ENCODE data around the gene MACF1.
"Not testable (repeated sequence)": the region's sequence is repeated elsewhere in the genome, so short reads cannot be mapped to it uniquely, and the experiment has no call there.

The MACF1 gene

DNA sequence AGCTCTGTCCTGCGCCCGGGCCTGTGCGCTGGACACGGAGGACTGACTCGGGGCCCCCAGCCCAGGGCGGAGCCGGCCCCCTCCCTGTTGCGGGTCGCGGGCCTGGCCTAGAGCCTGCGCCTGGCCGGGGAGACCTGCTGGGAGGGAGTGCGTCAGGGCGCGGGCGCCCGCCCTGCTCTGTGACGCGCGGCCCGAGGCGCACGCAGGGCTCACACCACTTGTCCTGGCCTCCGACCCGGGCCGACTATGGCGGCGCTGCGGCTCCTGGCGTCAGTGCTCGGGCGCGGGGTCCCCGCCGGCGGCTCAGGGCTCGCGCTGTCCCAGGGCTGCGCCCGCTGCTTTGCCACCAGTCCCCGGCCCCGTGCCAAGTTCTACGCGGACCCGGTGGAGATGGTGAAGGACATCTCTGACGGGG is 310.2 kb downstream of the MACF1 start:
- not testable (repeated sequence) for DNase-seq (ENCODE audit: low read depth)

DNA sequence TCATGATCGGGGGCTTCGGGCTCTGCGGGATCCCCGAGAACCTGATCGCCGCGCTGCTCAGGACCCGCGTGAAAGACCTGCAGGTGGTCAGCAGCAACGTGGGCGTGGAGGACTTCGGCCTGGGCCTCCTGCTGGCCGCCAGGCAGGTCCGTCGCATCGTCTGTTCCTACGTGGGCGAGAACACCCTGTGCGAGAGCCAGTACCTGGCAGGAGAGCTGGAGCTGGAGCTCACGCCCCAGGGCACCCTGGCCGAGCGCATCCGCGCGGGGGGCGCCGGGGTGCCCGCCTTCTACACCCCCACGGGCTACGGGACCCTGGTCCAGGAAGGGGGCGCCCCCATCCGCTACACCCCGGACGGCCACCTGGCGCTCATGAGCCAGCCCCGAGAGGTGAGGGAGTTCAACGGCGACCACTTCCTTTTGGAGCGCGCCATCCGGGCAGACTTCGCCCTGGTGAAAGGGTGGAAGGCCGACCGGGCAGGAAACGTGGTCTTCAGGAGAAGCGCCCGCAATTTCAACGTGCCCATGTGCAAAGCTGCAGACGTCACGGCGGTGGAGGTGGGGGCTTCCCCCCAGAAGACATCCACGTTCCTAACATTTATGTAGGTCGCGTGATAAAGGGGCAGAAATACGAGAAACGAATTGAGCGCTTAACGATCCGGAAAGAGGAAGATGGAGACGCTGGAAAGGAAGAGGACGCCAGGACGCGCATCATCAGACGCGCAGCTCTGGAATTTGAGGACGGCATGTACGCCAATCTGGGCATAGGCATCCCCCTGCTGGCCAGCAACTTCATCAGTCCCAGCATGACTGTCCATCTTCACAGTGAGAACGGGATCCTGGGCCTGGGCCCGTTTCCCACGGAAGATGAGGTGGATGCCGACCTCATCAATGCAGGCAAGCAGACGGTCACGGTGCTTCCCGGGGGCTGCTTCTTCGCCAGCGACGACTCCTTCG is 310.9 kb downstream of the MACF1 start:
- DNase-seq (ENCODE audit: low read depth) = not testable (repeated sequence)

DNA sequence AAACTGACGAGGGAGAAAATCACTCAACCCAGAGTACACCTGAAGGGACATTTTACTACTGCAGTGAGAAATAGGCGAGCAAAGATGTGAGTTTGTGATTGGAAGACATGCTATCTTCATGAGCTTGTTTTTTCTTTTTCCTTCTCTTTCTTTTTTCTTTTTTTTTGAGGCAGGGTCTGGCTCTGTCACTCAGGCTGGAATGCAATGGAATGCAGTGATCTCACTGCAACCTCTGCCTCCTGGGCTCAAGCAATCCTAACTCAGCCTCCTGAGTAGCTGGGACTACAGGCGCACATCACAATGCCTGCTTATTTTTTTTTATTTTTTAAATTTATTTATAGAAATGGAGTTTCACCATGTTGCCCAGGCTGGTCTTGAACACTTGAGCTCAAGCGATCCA is 312.3 kb downstream of the MACF1 start:
- not testable (repeated sequence) for DNase-seq (ENCODE audit: low read depth)

DNA sequence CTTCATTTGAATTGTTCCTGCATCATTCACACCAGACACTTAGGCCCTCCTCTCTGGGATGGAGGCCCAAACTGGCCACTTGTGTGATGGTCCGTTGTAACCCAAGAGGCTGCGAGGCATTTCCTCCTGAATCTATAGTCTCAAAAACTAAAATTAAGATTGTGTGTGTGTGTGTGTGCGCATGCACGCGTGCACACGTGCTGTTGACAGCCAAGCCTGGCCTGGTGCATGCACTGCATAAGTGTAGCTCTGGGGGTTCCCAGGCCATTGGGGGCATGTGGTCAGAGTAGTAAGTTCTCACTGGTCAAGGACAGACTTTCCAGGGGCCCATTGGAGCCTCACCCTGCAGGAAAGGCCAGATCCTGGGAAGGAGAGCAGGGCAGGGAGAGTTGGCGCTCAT is 313.4 kb downstream of the MACF1 start:
- DNase-seq (ENCODE audit: low read depth) = not testable (repeated sequence)

DNA sequence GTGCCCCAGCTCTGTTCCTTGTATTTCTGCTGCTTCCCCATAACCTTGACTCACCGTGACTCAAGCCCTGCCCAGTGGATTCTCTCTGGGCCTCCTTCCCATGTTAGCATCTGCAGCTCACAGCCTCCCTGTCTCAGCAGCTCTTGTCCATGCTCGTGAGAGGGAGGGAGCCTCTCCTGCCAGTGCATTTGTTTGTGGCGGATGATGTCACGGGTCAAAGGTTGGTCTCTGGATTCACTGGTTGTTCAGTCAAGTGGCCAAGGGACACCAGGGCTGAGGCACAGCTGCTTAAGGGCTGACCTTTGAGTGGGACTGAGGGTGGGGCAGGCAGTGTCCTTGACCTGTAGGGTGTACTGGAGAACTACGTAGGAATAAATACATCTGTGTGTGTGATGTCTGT is 314.9 kb downstream of the MACF1 start:
- not testable (repeated sequence) for DNase-seq (ENCODE audit: low read depth)

DNA sequence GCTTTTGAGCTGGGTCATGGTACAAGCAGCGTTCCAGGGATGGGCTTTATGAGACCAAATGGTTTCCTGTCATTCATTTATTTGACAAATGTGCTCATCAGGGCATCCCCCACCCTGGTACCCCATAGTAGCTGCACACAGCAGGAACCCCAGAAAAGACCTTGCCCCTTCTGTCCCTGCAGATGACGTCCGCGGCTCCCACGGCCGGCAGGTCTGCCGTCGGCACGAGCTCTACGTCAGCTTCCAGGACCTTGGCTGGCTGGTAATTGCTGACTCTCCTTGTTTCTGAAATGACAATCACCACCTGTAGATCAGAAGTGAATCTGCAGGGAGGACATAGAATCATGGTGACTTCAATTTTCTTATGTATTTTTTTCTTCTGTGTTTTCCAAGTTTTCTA is 317.7 kb downstream of the MACF1 start:
- DNase-seq (ENCODE audit: low read depth) = not testable (repeated sequence)

DNA sequence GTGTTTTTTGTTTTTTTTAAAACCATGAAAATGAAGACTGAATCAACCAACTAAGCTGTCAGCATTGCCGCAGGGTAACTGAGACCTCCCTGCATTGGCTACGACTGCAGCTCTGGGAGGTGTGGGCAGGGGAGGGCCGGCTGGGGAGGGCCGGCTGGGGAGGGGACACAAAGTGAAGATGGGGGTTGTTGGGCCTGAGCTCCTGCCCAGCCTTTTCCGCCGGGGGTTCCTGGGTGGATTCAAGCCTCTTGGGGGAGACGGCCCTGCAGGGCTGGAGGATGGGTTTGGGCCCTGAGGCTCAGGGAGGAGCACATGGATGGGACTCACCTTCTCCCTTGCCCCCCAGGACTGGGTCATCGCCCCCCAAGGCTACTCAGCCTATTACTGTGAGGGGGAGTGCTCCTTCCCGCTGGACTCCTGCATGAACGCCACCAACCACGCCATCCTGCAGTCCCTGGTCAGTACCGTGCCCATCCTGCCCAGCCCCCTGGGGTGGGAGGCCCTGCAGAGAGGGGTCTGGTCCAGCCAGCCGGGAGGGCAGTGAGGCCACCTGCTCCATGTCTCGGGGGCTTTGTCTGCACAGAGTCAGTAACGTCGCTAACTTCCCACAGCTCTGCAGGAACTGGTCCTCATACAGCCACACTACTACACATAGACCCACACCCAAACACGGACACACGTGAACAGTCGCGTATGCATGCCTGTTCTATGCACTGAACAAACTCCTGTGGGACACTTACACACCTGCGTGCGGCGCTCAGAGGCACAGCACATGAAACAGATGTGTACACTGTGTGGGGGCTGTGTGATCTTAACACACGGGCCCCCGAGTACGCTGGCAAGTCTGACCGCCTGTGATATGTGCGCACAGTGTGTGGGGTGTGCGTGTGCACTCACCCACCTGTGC is 318.4 kb downstream of the MACF1 start:
- DNase-seq (ENCODE audit: low read depth) = no peak

DNA sequence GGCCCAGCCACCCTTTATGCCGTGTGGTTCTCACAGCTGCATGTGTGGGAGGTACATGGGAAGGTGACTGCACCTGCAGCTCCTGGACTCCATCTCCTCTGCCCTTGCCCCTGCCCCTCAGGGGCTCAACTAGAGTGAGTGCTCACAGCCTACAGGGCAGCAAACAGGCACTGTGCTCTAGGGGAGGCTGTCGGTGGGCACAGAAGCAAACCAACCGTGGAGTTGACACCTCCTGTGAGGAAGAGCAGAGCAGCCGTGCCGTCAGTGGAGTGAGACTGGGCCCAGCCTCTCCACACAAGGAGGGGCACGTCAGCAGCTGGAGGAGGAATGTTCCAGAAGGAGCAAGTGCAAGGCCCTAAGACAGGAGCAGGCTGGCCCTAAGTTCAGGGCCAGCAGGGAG is 319.7 kb downstream of the MACF1 start:
- DNase-seq (ENCODE audit: low read depth) = no peak

DNA sequence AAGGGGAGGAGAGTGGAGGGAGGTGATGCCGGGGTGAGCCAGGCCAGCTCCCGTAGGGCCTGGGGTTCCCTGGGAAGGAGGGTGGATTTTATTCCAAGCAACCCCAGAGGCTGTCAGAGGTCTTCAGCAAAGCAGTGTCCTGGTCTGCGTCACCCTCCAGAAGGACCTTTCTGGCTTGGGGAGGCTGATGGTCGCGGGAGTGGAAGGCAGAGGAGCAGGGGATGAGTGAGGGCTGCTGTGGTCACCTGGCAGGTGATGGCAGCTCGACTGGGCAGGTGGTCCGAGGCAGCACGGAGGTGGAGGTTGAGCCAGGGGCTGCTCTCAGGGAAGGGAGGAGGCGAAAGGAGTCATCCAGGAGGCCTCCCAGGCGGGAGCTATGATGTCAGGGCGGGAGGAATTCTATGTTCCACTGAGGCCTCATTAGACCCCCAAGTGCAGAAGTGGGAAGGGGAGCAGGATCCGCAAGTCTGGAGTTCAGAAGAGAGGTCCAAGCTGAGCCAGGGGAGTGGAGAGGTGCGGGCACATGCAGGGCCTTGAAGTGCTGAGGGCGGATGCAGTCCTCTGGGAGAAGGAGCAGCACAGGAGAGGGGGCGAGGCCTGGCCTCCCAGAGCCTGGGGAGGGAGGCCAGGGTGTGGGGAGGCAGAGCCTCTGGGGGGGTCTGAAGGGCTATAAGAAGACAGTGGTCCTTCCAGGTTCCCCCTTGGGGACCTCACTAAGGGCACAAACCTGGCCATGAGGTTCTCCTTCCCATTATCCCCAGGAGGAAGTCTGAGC is 320.3 kb downstream of the MACF1 start:
- no peak for DNase-seq (ENCODE audit: low read depth)

DNA sequence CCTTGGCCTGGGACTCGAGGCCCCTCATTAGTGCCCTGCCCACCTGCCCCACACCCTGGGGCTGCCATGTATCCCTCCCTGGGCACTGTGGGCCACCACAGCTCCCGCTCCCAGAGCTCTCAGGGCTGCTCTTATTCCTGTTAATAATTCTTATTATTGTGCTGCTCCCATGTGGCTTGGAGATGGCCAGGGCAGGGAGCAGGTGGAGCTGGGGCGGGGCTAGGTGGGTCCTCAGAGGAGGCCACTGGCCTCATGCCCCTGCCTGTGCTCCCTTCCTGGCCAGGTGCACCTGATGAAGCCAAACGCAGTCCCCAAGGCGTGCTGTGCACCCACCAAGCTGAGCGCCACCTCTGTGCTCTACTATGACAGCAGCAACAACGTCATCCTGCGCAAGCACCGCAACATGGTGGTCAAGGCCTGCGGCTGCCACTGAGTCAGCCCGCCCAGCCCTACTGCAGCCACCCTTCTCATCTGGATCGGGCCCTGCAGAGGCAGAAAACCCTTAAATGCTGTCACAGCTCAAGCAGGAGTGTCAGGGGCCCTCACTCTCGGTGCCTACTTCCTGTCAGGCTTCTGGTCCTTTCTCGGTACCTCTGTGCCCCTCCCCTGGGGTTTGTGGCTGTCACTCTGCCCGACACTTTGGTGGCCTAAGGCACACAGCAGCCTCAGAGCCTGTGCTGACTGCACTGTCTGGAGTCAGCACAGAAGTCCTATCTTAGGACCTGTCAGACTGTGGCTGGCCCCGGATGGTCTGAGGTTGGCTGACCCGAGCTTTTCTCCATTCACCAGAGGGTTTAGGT is 321.1 kb downstream of the MACF1 start:
- DNase-seq (ENCODE audit: low read depth) = no peak

DNA sequence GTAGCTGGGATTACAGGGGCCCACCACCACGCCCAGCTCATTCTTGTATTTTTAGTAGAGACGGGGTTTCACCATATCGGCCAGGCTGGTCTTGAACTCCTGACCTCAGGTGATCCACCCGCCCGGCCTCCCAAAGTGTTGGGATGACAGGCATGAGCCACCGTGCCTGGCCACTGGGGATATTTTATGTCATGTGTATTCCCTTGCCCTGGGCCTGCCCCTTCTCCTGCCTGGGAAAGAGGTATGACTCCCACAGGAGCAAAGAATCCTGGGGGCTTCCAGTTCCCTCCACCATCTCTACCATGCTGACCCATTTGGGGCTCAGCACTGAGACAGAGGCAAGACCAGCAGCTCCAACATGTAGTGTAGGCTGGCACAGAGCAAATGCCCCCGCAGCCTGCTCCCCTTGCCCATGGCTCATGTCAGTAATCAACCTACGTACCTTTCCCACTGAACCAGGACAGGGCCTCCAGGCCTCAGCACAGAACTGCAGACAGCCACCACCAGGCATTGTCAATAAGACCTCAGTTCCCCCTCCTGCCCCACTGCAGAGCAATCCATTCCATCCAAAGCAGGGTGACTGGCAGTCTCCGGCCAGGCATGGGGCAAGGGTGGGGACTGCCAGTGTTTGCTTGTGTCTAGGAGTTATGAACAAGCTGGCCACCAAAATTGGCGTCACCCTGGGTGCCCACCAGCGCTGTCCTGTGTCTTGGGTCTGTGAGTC is 322.1 kb downstream of the MACF1 start:
- no peak for DNase-seq (ENCODE audit: low read depth)

DNA sequence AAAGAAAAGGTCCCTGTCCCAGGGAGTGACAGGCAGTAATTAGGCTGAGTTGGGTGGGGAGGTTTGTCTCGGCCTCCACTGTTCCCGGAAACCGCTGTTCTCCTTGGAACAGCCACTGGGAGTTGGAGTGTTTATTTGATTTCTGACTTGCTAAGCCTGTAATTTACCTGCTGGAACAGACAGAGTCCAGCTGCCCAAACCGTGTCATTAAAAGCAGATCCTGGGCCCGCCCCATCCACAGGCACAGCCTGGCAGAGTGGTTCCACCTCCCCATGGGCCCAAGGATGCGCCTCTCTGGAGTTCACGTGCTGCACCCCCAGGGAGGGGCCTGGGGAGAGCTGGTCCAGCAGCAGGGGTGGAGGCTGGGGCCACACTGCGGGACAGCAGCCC is 322.7 kb downstream of the MACF1 start:
- DNase-seq (ENCODE audit: low read depth) = not testable (repeated sequence)

DNA sequence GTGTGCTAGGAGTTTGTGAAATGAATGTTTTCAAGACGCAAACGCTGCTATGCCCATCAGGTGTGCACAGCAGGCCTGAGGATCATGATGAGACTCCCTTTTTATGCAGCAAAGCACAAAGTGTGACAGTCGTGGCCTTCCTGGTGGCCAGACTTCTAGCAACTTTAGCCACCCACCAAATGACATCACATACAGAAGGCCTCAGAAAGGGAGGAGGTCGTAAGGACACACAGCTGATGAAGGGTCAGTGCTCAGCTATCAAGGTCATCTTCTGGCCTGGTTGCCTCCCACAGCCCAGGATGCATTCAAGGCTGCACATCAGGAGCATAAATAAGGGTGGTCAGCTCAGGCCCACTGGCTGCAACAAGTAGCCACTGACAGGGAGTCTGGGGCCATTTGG is 323.6 kb downstream of the MACF1 start:
- no peak for DNase-seq (ENCODE audit: low read depth)

DNA sequence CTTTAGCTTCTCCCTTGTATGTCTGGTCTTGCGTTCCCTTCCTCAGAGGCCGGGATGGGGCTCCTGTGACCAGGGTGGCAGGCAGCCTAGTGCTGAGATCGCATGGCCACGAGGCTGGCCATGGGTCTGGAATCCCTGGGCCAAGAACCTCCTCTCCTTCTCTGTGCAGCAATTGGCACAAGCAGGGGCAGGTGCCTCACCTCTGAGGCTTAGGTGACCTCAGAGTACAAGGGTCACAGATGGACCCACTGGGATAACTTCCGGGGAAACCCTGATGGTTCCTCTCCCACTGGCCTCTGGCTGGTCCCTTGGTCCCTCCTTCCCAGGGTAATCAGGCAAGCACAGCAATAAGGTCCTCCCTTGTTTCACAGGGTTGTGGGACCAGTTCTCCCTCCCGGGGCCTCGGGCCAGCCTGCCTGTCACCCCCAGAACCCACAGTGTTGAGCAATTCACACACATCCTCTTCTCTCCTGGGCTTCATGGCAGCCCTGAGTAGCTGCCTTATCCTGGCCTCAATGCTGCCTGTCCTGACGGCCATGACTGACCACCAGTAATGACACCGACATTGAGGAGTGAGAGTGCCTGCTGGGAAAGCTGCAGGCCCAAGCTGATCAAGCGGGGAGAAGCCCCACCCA is 325.5 kb downstream of the MACF1 start:
- no peak for DNase-seq (ENCODE audit: low read depth)

DNA sequence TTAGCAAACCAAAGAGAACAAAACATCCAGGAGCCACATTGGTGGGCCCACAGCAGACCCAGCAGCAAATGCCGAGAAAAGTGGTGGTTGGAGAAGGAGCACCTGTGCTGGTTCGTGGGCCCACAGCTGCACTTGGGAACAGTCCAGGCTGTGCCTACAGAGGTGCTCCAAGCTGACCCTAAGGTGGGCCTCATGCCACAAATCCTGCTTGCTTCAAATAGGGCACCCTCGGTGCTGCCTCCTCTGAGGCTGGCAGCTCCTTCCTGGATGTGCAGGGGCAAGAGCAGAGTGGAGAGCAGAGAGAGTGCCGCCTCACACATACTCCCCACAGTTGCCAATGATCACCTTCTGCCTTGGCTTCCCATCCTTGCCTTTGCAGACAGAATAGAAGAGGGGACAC is 327.0 kb downstream of the MACF1 start:
- no peak for DNase-seq (ENCODE audit: low read depth)

DNA sequence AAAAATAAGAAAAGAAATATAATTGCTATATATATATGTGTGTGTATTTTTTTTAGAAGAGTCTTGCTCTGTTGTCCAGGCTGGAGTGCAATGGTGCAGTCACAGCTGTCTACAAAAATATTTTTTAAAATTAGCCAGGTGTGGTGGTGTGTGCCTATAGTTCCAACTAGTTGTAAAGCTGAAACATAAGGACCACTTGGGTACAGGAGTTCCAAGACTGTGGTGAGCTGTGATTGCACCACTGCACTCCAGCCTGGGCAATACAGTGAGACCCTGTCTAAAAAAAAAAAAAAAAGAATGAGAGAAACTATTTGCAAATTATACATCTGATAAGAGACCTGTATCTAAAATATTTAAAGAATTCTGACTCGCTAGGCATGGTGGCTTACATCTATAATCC is 328.9 kb downstream of the MACF1 start:
- DNase-seq (ENCODE audit: low read depth) = no peak

Measured in activated T-helper 9 cell treated with anti-CD3 and anti-CD28 coated beads, Interleukin-2, amount 50 U/mL, for 16 hours (primary cell).